ENCODE data around the gene JCHAIN.

Gene JCHAIN

DNA sequence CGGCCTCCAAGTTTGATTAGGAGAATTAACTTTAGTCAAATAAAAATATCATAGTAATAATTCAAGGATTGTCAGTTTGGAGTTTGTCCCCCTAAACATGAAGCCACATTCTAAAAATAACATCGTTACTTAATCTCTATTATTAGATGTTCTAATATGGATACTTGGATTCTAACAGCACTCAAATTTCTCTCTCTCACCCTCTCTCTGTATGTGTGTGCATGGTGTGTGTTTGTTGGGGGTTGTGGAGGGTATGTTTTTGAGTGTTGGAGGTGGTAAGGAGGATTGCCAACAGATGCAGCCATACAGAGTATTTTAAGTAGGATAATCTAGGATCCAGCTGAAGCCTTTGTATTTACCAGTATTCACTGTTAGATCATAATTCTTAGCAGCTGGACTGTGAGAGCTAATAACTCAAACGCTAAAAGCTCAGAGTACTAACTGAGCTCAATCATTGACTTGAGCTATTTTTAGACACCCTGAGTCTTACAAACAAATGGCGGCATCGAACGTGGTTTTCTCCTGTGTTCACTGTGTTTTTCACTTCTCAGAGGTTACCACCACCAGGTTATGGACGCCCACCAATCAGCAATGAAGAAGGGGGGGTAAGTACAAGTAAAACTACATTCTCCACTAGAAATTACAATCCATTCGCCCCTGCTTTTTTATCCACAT lies 28.9 kb downstream of the JCHAIN start:
- H3K9me3 Mint-ChIP-seq: no peaks in the 10 kb centered on the region
- no peaks in the 10 kb centered on the region for H3K36me3 Mint-ChIP-seq (ENCODE audit: low read depth)
- H3K4me1 Mint-ChIP-seq (ENCODE audit: low read depth): peaks cover 2% of the 10 kb centered on the region
- peaks cover 3% of the 10 kb centered on the region for H3K27me3 Mint-ChIP-seq (ENCODE audit: low read depth)
- no peak overlapping the region for H3K4me3 Mint-ChIP-seq
- H3K27ac Mint-ChIP-seq: no peak overlapping the region

- Mint-ChIP-seq H3K9me3 (no peaks in the 10 kb centered on the region), H3K4me3 (no peak overlapping the region), H3K4me1 (ENCODE audit: low read depth) (no peaks in the 10 kb centered on the region)
Observed at GRCh38 chr4:70634482-70634881, 31.8 kb downstream of the JCHAIN start.

GRCh38 chr4:70632028-70632427 lies 34.3 kb downstream of the JCHAIN start:
- H3K4me3 Mint-ChIP-seq: no peak overlapping the region
- no peaks in the 10 kb centered on the region for H3K9me3 Mint-ChIP-seq
- H3K36me3 Mint-ChIP-seq (ENCODE audit: low read depth): no peaks in the 10 kb centered on the region
- peaks cover 7% of the 10 kb centered on the region for H3K27me3 Mint-ChIP-seq (ENCODE audit: low read depth)
- no peaks in the 10 kb centered on the region for H3K4me1 Mint-ChIP-seq (ENCODE audit: low read depth)
- no peak overlapping the region for H3K27ac Mint-ChIP-seq

More at GRCh38 chr4:70634482-70634881, 31.8 kb downstream of the JCHAIN start:
- Mint-ChIP-seq H3K27ac (no peak overlapping the region), H3K36me3 (ENCODE audit: low read depth) (no peaks in the 10 kb centered on the region), H3K27me3 (ENCODE audit: low read depth) (peaks cover 7% of the 10 kb centered on the region)

- Mint-ChIP-seq H3K4me1 (ENCODE audit: low read depth) (no peaks in the 10 kb centered on the region), H3K27me3 (ENCODE audit: low read depth) (peaks cover 7% of the 10 kb centered on the region), H3K9me3 (no peaks in the 10 kb centered on the region), H3K27ac (no peak overlapping the region), H3K4me3 (no peak overlapping the region), H3K36me3 (ENCODE audit: low read depth) (no peaks in the 10 kb centered on the region)
Observed at GRCh38 chr4:70630162-70630561, 36.1 kb downstream of the JCHAIN start.

DNA sequence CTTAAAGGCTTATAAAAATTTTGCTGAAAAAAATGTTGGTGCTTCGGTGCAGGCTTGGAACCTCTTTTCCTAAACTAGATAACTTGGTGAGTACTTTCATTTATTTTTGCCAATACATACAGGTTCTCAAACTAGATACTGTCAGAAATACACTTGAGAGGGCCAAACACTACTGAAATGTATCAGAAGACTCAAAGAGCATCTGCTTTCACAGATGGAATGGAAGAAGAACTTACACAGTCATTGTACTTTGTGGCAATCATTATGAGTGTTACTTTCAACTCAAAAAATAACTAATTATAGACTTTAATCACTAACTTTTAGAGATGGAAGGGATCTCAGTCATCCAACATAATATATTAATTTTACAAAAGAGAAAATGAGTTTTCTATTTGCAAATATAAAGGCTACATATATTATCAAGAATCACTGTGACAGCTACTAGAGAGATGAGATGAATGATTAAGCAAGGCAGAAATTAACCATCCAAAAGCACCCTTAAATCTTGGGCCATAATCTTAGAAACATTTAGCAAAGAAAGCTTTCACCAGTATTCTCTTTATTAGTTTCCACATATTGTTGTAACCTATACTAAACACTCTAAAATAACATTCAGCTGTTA lies 36.7 kb downstream of the JCHAIN start:
- Mint-ChIP-seq H3K4me3 (no peak overlapping the region), H3K4me1 (ENCODE audit: low read depth) (no peaks in the 10 kb centered on the region), H3K9me3 (no peaks in the 10 kb centered on the region), H3K27me3 (ENCODE audit: low read depth) (peaks cover 7% of the 10 kb centered on the region), H3K27ac (no peak overlapping the region), H3K36me3 (ENCODE audit: low read depth) (no peaks in the 10 kb centered on the region)

DNA sequence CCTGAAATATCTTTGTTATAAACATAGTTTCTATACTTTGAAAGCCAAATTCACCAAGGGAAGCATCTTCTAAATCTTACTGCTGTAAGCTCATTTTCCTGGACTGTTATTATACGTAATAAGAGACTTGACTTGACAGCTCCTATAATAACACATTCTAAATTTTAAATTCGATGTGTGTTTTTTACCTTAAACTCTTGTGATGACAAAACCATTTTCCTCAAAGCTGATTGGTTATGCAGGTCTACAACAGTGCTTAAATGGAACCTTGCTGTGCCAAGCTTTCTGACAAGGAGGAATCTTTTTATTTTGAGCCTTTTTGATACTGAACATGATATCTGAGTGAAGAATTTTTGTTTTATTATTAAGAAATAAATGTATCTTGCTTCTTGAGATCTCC lies 37.9 kb downstream of the JCHAIN start, which contains the start of gene ENAM:
Gene ENAM (plus strand): TSS at position 301 of the 400 bp plus-strand sequence. CDS start 757 bp downstream, outside the sequence.
- H3K36me3 Mint-ChIP-seq (ENCODE audit: low read depth): no peaks in the 10 kb centered on the region
- H3K27me3 Mint-ChIP-seq (ENCODE audit: low read depth): peaks cover 4% of the 10 kb centered on the region
- no peaks in the 10 kb centered on the region for H3K4me1 Mint-ChIP-seq (ENCODE audit: low read depth)
- H3K4me3 Mint-ChIP-seq: no peak within 1 kb of the TSS
- H3K9me3 Mint-ChIP-seq: no peaks in the 10 kb centered on the region
- H3K27ac Mint-ChIP-seq: no peak within 1 kb of the TSS

GRCh38 chr4:70627620-70628019 lies 38.7 kb downstream of the JCHAIN start:
- Mint-ChIP-seq H3K4me3 (no peak overlapping the region), H3K27ac (no peak overlapping the region), H3K4me1 (ENCODE audit: low read depth) (no peaks in the 10 kb centered on the region)

DNA sequence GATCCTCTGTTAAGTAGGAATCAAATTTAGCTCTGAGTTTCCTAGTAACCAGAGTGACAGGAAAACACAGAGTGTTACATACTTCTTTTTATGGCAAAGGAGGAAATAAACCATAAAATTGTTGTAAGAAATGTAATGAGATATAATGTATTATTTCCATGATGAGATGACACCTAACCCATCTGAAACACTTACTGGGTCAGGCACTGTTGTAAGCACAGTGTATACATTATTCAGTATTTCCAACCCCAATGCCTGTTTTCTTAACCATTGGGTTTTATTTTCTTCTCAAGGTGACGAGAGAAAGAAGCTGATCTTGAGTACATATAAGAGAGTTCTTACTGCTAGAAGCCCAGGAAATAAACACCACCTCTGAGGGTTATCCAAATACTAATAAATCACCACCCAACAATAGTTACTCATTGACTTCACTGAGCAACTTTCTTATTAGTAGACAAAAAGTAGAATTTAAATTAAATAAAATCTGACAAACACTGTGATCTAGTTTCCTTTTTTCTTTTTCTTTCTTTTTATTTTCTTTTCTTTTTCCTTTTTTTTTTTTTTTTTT lies 42.0 kb downstream of the JCHAIN start:
- no peaks in the 10 kb centered on the region for H3K27me3 Mint-ChIP-seq (ENCODE audit: low read depth)
- H3K36me3 Mint-ChIP-seq (ENCODE audit: low read depth): no peaks in the 10 kb centered on the region
- H3K4me1 Mint-ChIP-seq (ENCODE audit: low read depth): no peaks in the 10 kb centered on the region
- no peak overlapping the region for H3K27ac Mint-ChIP-seq
- H3K4me3 Mint-ChIP-seq: no peak overlapping the region
- no peaks in the 10 kb centered on the region for H3K9me3 Mint-ChIP-seq

More at GRCh38 chr4:70627620-70628019, 38.7 kb downstream of the JCHAIN start:
- no peaks in the 10 kb centered on the region for H3K36me3 Mint-ChIP-seq (ENCODE audit: low read depth)
- peaks cover 4% of the 10 kb centered on the region for H3K27me3 Mint-ChIP-seq (ENCODE audit: low read depth)
- H3K9me3 Mint-ChIP-seq: no peaks in the 10 kb centered on the region

GRCh38 chr4:70623323-70623722 lies 43.0 kb downstream of the JCHAIN start:
- Mint-ChIP-seq H3K27ac (no peak overlapping the region), H3K4me1 (ENCODE audit: low read depth) (no peaks in the 10 kb centered on the region), H3K9me3 (no peaks in the 10 kb centered on the region), H3K36me3 (ENCODE audit: low read depth) (no peaks in the 10 kb centered on the region), H3K27me3 (ENCODE audit: low read depth) (no peaks in the 10 kb centered on the region), H3K4me3 (no peak overlapping the region)

DNA sequence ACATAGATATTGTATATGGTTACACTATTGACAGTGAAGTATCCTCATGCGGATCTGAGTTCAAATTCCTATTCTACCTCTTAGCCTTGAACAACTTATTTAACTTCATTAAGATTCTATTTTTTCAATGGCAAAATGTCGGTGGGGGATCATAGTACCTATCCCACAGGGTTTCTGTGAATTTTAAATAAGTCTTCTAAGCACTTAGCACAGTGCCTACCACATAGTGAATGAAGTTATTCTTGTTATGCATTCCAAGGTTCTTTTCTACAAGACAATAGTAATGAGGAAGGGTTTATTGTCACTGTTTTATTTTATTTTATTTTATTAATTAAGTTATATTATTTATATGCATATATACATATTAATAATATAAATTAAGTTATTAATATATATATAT lies 46.5 kb downstream of the JCHAIN start:
- no peak overlapping the region for H3K4me3 Mint-ChIP-seq
- no peak overlapping the region for H3K27ac Mint-ChIP-seq
- no peaks in the 10 kb centered on the region for H3K36me3 Mint-ChIP-seq (ENCODE audit: low read depth)
- H3K9me3 Mint-ChIP-seq: no peaks in the 10 kb centered on the region
- H3K4me1 Mint-ChIP-seq (ENCODE audit: low read depth): no peaks in the 10 kb centered on the region
- H3K27me3 Mint-ChIP-seq (ENCODE audit: low read depth): peaks cover 3% of the 10 kb centered on the region

DNA sequence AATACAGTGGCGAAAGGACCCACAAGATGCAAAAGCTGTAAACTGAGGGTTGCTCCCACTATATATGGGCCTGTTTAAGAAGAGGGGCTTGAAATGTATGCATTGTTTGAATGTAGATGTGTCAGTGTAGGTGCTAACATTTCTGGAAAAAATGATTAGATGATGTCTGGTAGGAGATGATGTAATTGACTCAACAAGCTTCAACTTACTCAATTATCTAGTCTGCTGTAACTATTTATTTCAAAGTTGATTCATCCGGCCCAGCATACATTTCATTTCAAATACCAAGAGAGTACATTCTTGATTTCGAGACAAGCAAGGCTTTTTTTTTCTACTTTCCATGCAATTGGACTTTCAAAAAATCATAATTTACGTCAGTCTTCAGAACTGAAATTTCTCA lies 47.0 kb downstream of the JCHAIN start:
- Mint-ChIP-seq H3K27me3 (ENCODE audit: low read depth) (peaks cover 4% of the 10 kb centered on the region), H3K27ac (no peak overlapping the region), H3K36me3 (ENCODE audit: low read depth) (no peaks in the 10 kb centered on the region), H3K4me1 (ENCODE audit: low read depth) (no peaks in the 10 kb centered on the region), H3K9me3 (no peaks in the 10 kb centered on the region), H3K4me3 (no peak overlapping the region)

GRCh38 chr4:70614184-70614555 lies 52.1 kb downstream of the JCHAIN start:
- Mint-ChIP-seq H3K27ac (no peak overlapping the region), H3K27me3 (ENCODE audit: low read depth) (peaks cover 29% of the 10 kb centered on the region), H3K9me3 (no peaks in the 10 kb centered on the region)

GRCh38 chr4:70613306-70614183 lies 52.8 kb downstream of the JCHAIN start:
- Mint-ChIP-seq H3K4me1 (ENCODE audit: low read depth) (no peaks in the 10 kb centered on the region), H3K36me3 (ENCODE audit: low read depth) (no peaks in the 10 kb centered on the region), H3K4me3 (no peak overlapping the region), H3K27ac (no peak overlapping the region), H3K9me3 (no peaks in the 10 kb centered on the region), H3K27me3 (ENCODE audit: low read depth) (peaks cover 29% of the 10 kb centered on the region)

More at GRCh38 chr4:70614184-70614555, 52.1 kb downstream of the JCHAIN start:
- no peaks in the 10 kb centered on the region for H3K36me3 Mint-ChIP-seq (ENCODE audit: low read depth)
- H3K4me1 Mint-ChIP-seq (ENCODE audit: low read depth): no peaks in the 10 kb centered on the region
- H3K4me3 Mint-ChIP-seq: no peak overlapping the region

DNA sequence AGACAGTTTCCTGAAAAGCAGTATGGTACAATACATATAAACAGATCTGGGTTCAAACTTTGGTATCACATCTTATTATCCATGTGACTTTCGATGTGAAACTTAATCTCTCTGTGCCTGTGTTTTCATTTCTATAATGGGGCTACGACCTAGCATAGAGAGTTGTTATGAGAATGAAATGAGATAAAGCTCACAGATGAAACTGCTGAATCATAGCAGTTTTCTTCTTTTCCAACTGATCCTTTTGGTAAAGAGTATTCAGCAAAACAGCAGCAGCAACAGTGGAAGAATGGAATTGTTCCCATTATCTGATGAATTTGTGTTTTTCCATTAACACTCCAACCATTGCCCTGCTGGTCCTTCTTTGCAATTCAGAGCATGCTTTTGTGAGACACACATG lies 58.0 kb downstream of the JCHAIN start:
- Mint-ChIP-seq H3K4me1 (ENCODE audit: low read depth) (no peaks in the 10 kb centered on the region), H3K9me3 (no peaks in the 10 kb centered on the region), H3K4me3 (no peak overlapping the region), H3K36me3 (ENCODE audit: low read depth) (no peaks in the 10 kb centered on the region), H3K27ac (no peak overlapping the region), H3K27me3 (ENCODE audit: low read depth) (peaks cover 34% of the 10 kb centered on the region)

Data from T-helper 1 cell treated with Interleukin-12 subunit alpha and Interleukin-12 subunit beta and Interleukin-4 antibody, amounts not matched to agents 30 μg/mL and 1 μg/mL, for 36 hours (primary cell).